Naive thymus-derived CD8-positive, alpha-beta T cell (primary cell): ENCODE data around the gene SIPA1L3. TPM values are rescaled to one million over a fixed set of nuclear protein-coding genes. Genes with fewer than 3 reads are reported as not detected.

Experiments
- ATAC-seq, 2 donors: fragments of 150-1000 bp; cut with Tn5 transposase in 1 of 2; sonication (Bioruptor Pico), chemical (Tn5 transposase) in 1 of 2; 1 replicate in 1 of 2; 2 replicates in 1 of 2; pipeline ENCODE4 v1.10.0; 2021; ENCODE audit warnings: mild to moderate bottlenecking in 2 of 2, moderate library complexity in 2 of 2
- POLR2A ChIA-PET: fragments of 350-600 bp; sonication (Branson Sonifier 250); formaldehyde crosslinking; loops from one replicate; lab custom pipeline; 2021; ENCODE audit warnings: antibody characterized with exemption; lab: Charles Lee
- DNase-seq, 10 donors: peaks; one replicate each; pipeline versions ENCODE4 v3.0.0 to v3.0.0-alpha.2; 2020 to 2022
- H3K27ac Mint-ChIP-seq, 10 donors: one replicate each; pipeline ENCODE4 v1.8.0; 2020 to 2022; ENCODE audit warnings: mild to moderate bottlenecking in 10 of 10, mixed read lengths in 10 of 10, moderate library complexity in 4 of 10, inconsistent platforms in 1 of 10
- H3K27me3 Mint-ChIP-seq, 5 donors: one replicate each; pipeline ENCODE4 v1.8.0; 2021 to 2022; ENCODE audit warnings: mixed read lengths in 5 of 5
- H3K36me3 Mint-ChIP-seq, 3 donors: one replicate each; pipeline ENCODE4 v1.8.0; 2020 to 2022; ENCODE audit warnings: mixed read lengths in 3 of 3, mild to moderate bottlenecking in 2 of 3, inconsistent platforms in 1 of 3
- H3K4me1 Mint-ChIP-seq, 4 donors: one replicate each; pipeline ENCODE4 v1.8.0; 2021 to 2022; ENCODE audit warnings: mixed read lengths in 4 of 4
- H3K4me3 Mint-ChIP-seq, 10 donors: one replicate each; pipeline ENCODE4 v1.8.0; 2020 to 2022; ENCODE audit warnings: mild to moderate bottlenecking in 10 of 10, mixed read lengths in 10 of 10, moderate library complexity in 6 of 10, inconsistent platforms in 1 of 10
- H3K9me3 Mint-ChIP-seq, 9 donors: one replicate each; pipeline ENCODE4 v1.8.0; 2020 to 2022; ENCODE audit warnings: mixed read lengths in 9 of 9, mild to moderate bottlenecking in 3 of 9, inconsistent platforms in 1 of 9, moderate library complexity in 1 of 9
- polyA plus RNA-seq, 3 donors: library from polyadenylated mRNA; unstranded; fragments of 300-500 nt; fragmentation: Illumina TruSeq; gene quantifications; one replicate each; pipeline ENCODE4 v1.2.3, GENCODE V29; 2021
- total RNA-seq, 8 experiments: library from RNA in 2 of 8; stranded (reverse) in 2 of 8; gene quantifications; one replicate each; pipeline ENCODE4 v1.2.3 and lab custom pipeline; 2021 to 2026

The SIPA1L3 gene
- total and polyA plus RNA-seq, 5 experiments from 2014 or later, result 0.66 to 34.5 (median 1.6) TPM

GRCh38 chr19:38111898-38112297 lies 204.9 kb downstream of the SIPA1L3 start:
- Mint-ChIP-seq H3K36me3 (peaks cover 5 to 70% (median 51%) of the 10 kb centered on the region in 3 donors), H3K27me3 (no peaks in the 10 kb centered on the region)

GRCh38 chr19:38114651-38115050 lies 207.6 kb downstream of the SIPA1L3 start:
- H3K4me3 Mint-ChIP-seq, result no peak overlapping the region
- peaks cover 9 to 17% (median 13%) of the 10 kb centered on the region in 4 donors for H3K4me1 Mint-ChIP-seq
- H3K36me3 Mint-ChIP-seq, result peaks cover 10 to 59% (median 54%) of the 10 kb centered on the region in 3 donors
- no peak for DNase-seq
- H3K27ac Mint-ChIP-seq, result peak overlapping the region in 3 of 10 donors; percentile 30 to 75 (median 42)
- H3K27me3 Mint-ChIP-seq, result no peaks in the 10 kb centered on the region
- peaks cover 0 to 6% (median 0%) of the 10 kb centered on the region in 9 donors for H3K9me3 Mint-ChIP-seq
- ATAC-seq, result no peak
- POLR2A ChIA-PET, result no interaction called here

More at GRCh38 chr19:38111898-38112297, 204.9 kb downstream of the SIPA1L3 start:
- DNase-seq, result no peak
- POLR2A ChIA-PET, result interaction anchor here (0.7 kb wide), 1 partner anchor 206 kb away, joined by 3 read pairs; the partner anchor contains the start of gene WDR87
- H3K4me3 Mint-ChIP-seq, result no peak overlapping the region
- H3K27ac Mint-ChIP-seq, result peak overlapping the region in 1 of 10 donors; percentile 60
- ATAC-seq, result no peak
- H3K4me1 Mint-ChIP-seq, result peaks cover 9 to 17% (median 13%) of the 10 kb centered on the region in 4 donors
- no peaks in the 10 kb centered on the region for H3K9me3 Mint-ChIP-seq

GRCh38 chr19:38115271-38115802 lies 208.3 kb downstream of the SIPA1L3 start:
- H3K36me3 Mint-ChIP-seq, result peaks cover 15 to 61% (median 58%) of the 10 kb centered on the region in 3 donors
- peaks cover 9 to 17% (median 13%) of the 10 kb centered on the region in 4 donors for H3K4me1 Mint-ChIP-seq
- peak overlapping the region in 9 of 10 donors; percentile 7 to 78 (median 38) for H3K27ac Mint-ChIP-seq
- H3K27me3 Mint-ChIP-seq, result no peaks in the 10 kb centered on the region
- POLR2A ChIA-PET, result no interaction called here
- H3K4me3 Mint-ChIP-seq, result no peak overlapping the region
- DNase-seq (no peak), ATAC-seq (peak in 1 of 2 donors; percentile 40)
- peaks cover 0 to 13% (median 5%) of the 10 kb centered on the region in 9 donors for H3K9me3 Mint-ChIP-seq

GRCh38 chr19:38118176-38118575 lies 211.2 kb downstream of the SIPA1L3 start:
- DNase-seq (no peak), ATAC-seq (no peak)
- H3K27ac Mint-ChIP-seq, result no peak overlapping the region
- H3K9me3 Mint-ChIP-seq, result peaks cover 0 to 31% (median 10%) of the 10 kb centered on the region in 9 donors
- peaks cover 28 to 72% (median 63%) of the 10 kb centered on the region in 3 donors for H3K36me3 Mint-ChIP-seq
- no peaks in the 10 kb centered on the region for H3K27me3 Mint-ChIP-seq
- no peak overlapping the region for H3K4me3 Mint-ChIP-seq
- peaks cover 9 to 17% (median 13%) of the 10 kb centered on the region in 4 donors for H3K4me1 Mint-ChIP-seq
- POLR2A ChIA-PET, result no interaction called here

- Mint-ChIP-seq H3K4me3 (no peak overlapping the region), H3K27ac (no peak overlapping the region), H3K4me1 (peaks cover 0 to 4% (median 2%) of the 10 kb centered on the region in 4 donors), H3K36me3 (peaks cover 28 to 62% (median 54%) of the 10 kb centered on the region in 3 donors), H3K9me3 (peaks cover 0 to 37% (median 10%) of the 10 kb centered on the region in 9 donors), H3K27me3 (no peaks in the 10 kb centered on the region)
- no peak for DNase-seq
- POLR2A ChIA-PET, result no interaction called here
- ATAC-seq, result no peak
These were observed 213.5 kb downstream of the SIPA1L3 start for GRCh38 chr19:38120471-38121025.

- no peak for DNase-seq
- H3K27ac Mint-ChIP-seq, result peak overlapping the region in 1 of 10 donors; percentile 9
- no peak for ATAC-seq
These were observed 215.5 kb downstream of the SIPA1L3 start for GRCh38 chr19:38122402-38123093.

GRCh38 chr19:38125238-38125637 lies 218.2 kb downstream of the SIPA1L3 start:
- H3K4me3 Mint-ChIP-seq, result peak overlapping the region in 1 of 10 donors; percentile 24
- DNase-seq (no peak), ATAC-seq (no peak)
- POLR2A ChIA-PET, result no interaction called here
- H3K9me3 Mint-ChIP-seq, result peaks cover 0 to 26% (median 3%) of the 10 kb centered on the region in 9 donors
- peaks cover 13 to 41% (median 33%) of the 10 kb centered on the region in 3 donors for H3K36me3 Mint-ChIP-seq
- no peaks in the 10 kb centered on the region for H3K4me1 Mint-ChIP-seq
- H3K27me3 Mint-ChIP-seq, result no peaks in the 10 kb centered on the region
- no peak overlapping the region for H3K27ac Mint-ChIP-seq

More at GRCh38 chr19:38122402-38123093, 215.5 kb downstream of the SIPA1L3 start:
- H3K9me3 Mint-ChIP-seq, result peaks cover 0 to 38% (median 10%) of the 10 kb centered on the region in 9 donors
- no peaks in the 10 kb centered on the region for H3K4me1 Mint-ChIP-seq
- H3K36me3 Mint-ChIP-seq, result peaks cover 28 to 59% (median 51%) of the 10 kb centered on the region in 3 donors
- H3K4me3 Mint-ChIP-seq, result no peak overlapping the region
- POLR2A ChIA-PET, result no interaction called here
- no peaks in the 10 kb centered on the region for H3K27me3 Mint-ChIP-seq

- POLR2A ChIA-PET, result no interaction called here
- H3K4me3 Mint-ChIP-seq, result no peak overlapping the region
These were observed 223.4 kb downstream of the SIPA1L3 start for GRCh38 chr19:38130399-38130798.

GRCh38 chr19:38132781-38133180 lies 225.8 kb downstream of the SIPA1L3 start:
- DNase-seq (no peak), ATAC-seq (no peak)
- POLR2A ChIA-PET, result no interaction called here
- peaks cover 0 to 21% (median 20%) of the 10 kb centered on the region in 3 donors for H3K36me3 Mint-ChIP-seq
- H3K27ac Mint-ChIP-seq, result no peak overlapping the region
- no peak overlapping the region for H3K4me3 Mint-ChIP-seq
- no peaks in the 10 kb centered on the region for H3K9me3 Mint-ChIP-seq
- no peaks in the 10 kb centered on the region for H3K27me3 Mint-ChIP-seq
- H3K4me1 Mint-ChIP-seq, result peaks cover 0 to 3% (median 0%) of the 10 kb centered on the region in 4 donors

More at GRCh38 chr19:38130399-38130798, 223.4 kb downstream of the SIPA1L3 start:
- peaks cover 0 to 3% (median 0%) of the 10 kb centered on the region in 9 donors for H3K9me3 Mint-ChIP-seq
- peaks cover 0 to 3% (median 0%) of the 10 kb centered on the region in 4 donors for H3K4me1 Mint-ChIP-seq
- ATAC-seq, result no peak
- no peaks in the 10 kb centered on the region for H3K27me3 Mint-ChIP-seq
- peaks cover 0 to 27% (median 24%) of the 10 kb centered on the region in 3 donors for H3K36me3 Mint-ChIP-seq
- no peak overlapping the region for H3K27ac Mint-ChIP-seq
- DNase-seq, result no peak

- H3K4me3 Mint-ChIP-seq, result no peak overlapping the region
- peaks cover 0 to 3% (median 0%) of the 10 kb centered on the region in 4 donors for H3K4me1 Mint-ChIP-seq
- no peaks in the 10 kb centered on the region for H3K27me3 Mint-ChIP-seq
- no peak for DNase-seq
- peaks cover 0 to 22% (median 19%) of the 10 kb centered on the region in 3 donors for H3K36me3 Mint-ChIP-seq
- no peak for ATAC-seq
- POLR2A ChIA-PET, result no interaction called here
- H3K27ac Mint-ChIP-seq, result no peak overlapping the region
- no peaks in the 10 kb centered on the region for H3K9me3 Mint-ChIP-seq
These were observed 226.3 kb downstream of the SIPA1L3 start for GRCh38 chr19:38133319-38133718.

- H3K4me1 Mint-ChIP-seq, result peaks cover 0 to 3% (median 1%) of the 10 kb centered on the region in 4 donors
- H3K27me3 Mint-ChIP-seq, result no peaks in the 10 kb centered on the region
- H3K36me3 Mint-ChIP-seq, result peaks cover 0 to 25% (median 15%) of the 10 kb centered on the region in 3 donors
- no peak overlapping the region for H3K4me3 Mint-ChIP-seq
- POLR2A ChIA-PET, result interaction anchor here (0.7 kb wide), 1 partner anchor 125 kb away, joined by 6 read pairs; no protein-coding TSS in a partner anchor
- no peak overlapping the region for H3K27ac Mint-ChIP-seq
- no peaks in the 10 kb centered on the region for H3K9me3 Mint-ChIP-seq
- DNase-seq (peak in 4 of 10 donors; percentile 7 to 14 (median 10)), ATAC-seq (no peak)
These were observed 227.6 kb downstream of the SIPA1L3 start for GRCh38 chr19:38134540-38135149.
